K562 (cell line): ENCODE results near the gene LCA5L. TPM values are rescaled to one million over a fixed set of nuclear protein-coding genes. Genes with fewer than 3 reads are reported as not detected.

Experiments
- ADNP ChIP-seq: fragments of 200-800 bp; sonication (Bioruptor generic); IDR thresholded peaks from 2 replicates; pipeline ENCODE4 v1.6.1; 2016; ENCODE audit warnings: missing genetic modification characterization, missing compliant biosample characterization
- BHLHE40 ChIP-seq: IDR thresholded peaks from 2 replicates; pipeline ENCODE4 v1.6.1; 2011; ENCODE audit warnings: low read length, improper control_type of control experiment
- DACH1 ChIP-seq: fragments of 450-650 bp; IDR thresholded peaks from 2 replicates; pipeline ENCODE4 v1.6.1; 2018; ENCODE audit not compliant: partially characterized antibody
- DPF2 ChIP-seq: fragments of 450-650 bp; IDR thresholded peaks from 2 replicates; pipeline ENCODE4 v1.6.1; 2016
- FOXK2 ChIP-seq, 2 experiments: fragments of 450-650 bp; IDR thresholded peaks in 1 of 2; conservative IDR thresholded peaks in 1 of 2; 2 replicates each; pipeline ENCODE4 v1.6.1; 2016; ENCODE audit warnings: low read depth in 2 of 2, mild to moderate bottlenecking in 1 of 2
- FOXP1 ChIP-seq: sonication (generic); formaldehyde crosslinking; IDR thresholded peaks from 2 replicates; pipeline ENCODE4 v1.8.0; 2022; ENCODE audit warnings: mild to moderate bottlenecking, missing genetic modification reagents
- HNRNPK ChIP-seq: fragments of 200-400 bp; formaldehyde crosslinking; IDR thresholded peaks from one replicate; pipeline ENCODE4 v1.6.1; 2018; ENCODE audit warnings: mild to moderate bottlenecking, low read depth, low read length; ENCODE audit not compliant: poor library complexity, severe bottlenecking
- MED1 ChIP-seq: sonication (generic); formaldehyde crosslinking; IDR thresholded peaks from 2 replicates; pipeline ENCODE4 v1.8.1; 2023; ENCODE audit warnings: missing genetic modification reagents, borderline replicate concordance
- MYC ChIP-seq, 2 experiments: fragments of 250-450 bp in 1 of 2; sonication (Bioruptor Pico) in 1 of 2; IDR thresholded peaks; 2 replicates each; pipeline versions ENCODE4 v1.5.1 to v1.6.1; 2012 to 2021; ENCODE audit warnings: low read depth in 2 of 2, borderline replicate concordance in 1 of 2, improper control_type of control experiment in 1 of 2, low read length in 1 of 2, mild to moderate bottlenecking in 1 of 2, moderate library complexity in 1 of 2
- RUNX1 ChIP-seq: sonication (generic); IDR thresholded peaks from 2 replicates; pipeline ENCODE4 v1.6.1; 2016; ENCODE audit warnings: antibody characterized with exemption, low read depth
- SMARCB1 ChIP-seq: IDR thresholded peaks from 2 replicates; pipeline ENCODE4 v1.6.1; 2011; ENCODE audit warnings: improper control_type of control experiment, low read depth; ENCODE audit not compliant: insufficient read length
- SP2 ChIP-seq: IDR thresholded peaks from 2 replicates; pipeline ENCODE4 v1.6.1; 2011; ENCODE audit warnings: mild to moderate bottlenecking, low read depth, low read length, moderate library complexity; ENCODE audit not compliant: poor library complexity, severe bottlenecking; ENCODE audit errors: extremely low read depth
- SRSF7 ChIP-seq: fragments of 200-400 bp; formaldehyde crosslinking; optimal IDR thresholded peaks from 2 replicates; pipeline ENCODE3; 2017; ENCODE audit warnings: mild to moderate bottlenecking, low read depth, low read length
- XRCC4 ChIP-seq: IDR thresholded peaks from one replicate; pipeline ENCODE4 v1.6.1; 2011; ENCODE audit not compliant: insufficient read depth, insufficient read length; ENCODE audit errors: extremely low read depth
- ZKSCAN8 ChIP-seq: fragments of 200-800 bp; sonication (Bioruptor generic); IDR thresholded peaks from 2 replicates; pipeline ENCODE4 v1.6.1; 2016; ENCODE audit warnings: missing genetic modification characterization, missing compliant biosample characterization
- ZNF121 ChIP-seq: sonication (generic); formaldehyde crosslinking; conservative IDR thresholded peaks from 2 replicates; pipeline ENCODE4 v1.8.0; 2022; ENCODE audit warnings: missing genetic modification reagents
- ZNF644 ChIP-seq: fragments of 200-800 bp; sonication (Bioruptor generic); IDR thresholded peaks from 2 replicates; pipeline ENCODE4 v1.6.1; 2016; ENCODE audit warnings: low read depth, missing genetic modification characterization, missing compliant biosample characterization
- ZNF778 ChIP-seq: fragments of 450-650 bp; formaldehyde crosslinking; IDR thresholded peaks from 2 replicates; pipeline ENCODE4 v1.4.0; 2020; ENCODE audit warnings: mild to moderate bottlenecking, moderate library complexity
- polyA plus RNA-seq, 8 experiments: library from polyadenylated mRNA; depleted of rRNA in 4 of 8; stranded (reverse) in 5 of 8; unstranded in 3 of 8; fragments of >200 nt; fragmentation: Nextera tagmentation in 2 of 8; fragmentation: Illumina TruSeq in 1 of 8; extraction: Ambion mirVana in 2 of 8; extraction: Trizol in 1 of 8; gene quantifications; 2 replicates each; pipeline versions ENCODE4 v1.2.1 to v1.2.3, GENCODE V29; 2011 to 2014; ENCODE audit warnings: inconsistent platforms in 1 of 8, missing spikeins in 1 of 8
- total RNA-seq, 7 experiments: library from RNA; depleted of rRNA in 6 of 7; stranded (reverse); fragments of >200 nt in 6 of 7; fragmentation: Illumina TruSeq in 2 of 7; extraction: Trizol in 2 of 7; gene quantifications; 2 replicates each; pipeline versions ENCODE4 v1.2.1 to v1.2.3, GENCODE V29; 2011 to 2021; ENCODE audit warnings: low replicate concordance in 1 of 7
- TF ChIP-seq, protein P1 (sequence below): sonication (generic); formaldehyde crosslinking; IDR thresholded peaks from 2 replicates; pipeline ENCODE4 v1.8.1; 2023; ENCODE audit warnings: mild to moderate bottlenecking, missing genetic modification reagents
- TF ChIP-seq, protein P2 (sequence below): fragments of 450-650 bp; IDR thresholded peaks from 2 replicates; pipeline ENCODE4 v1.6.1; 2017; ENCODE audit warnings: antibody characterized with exemption
- TF ChIP-seq, protein P3 (sequence below): sonication (generic); formaldehyde crosslinking; IDR thresholded peaks from 2 replicates; pipeline ENCODE4 v1.8.0; 2022; ENCODE audit warnings: missing genetic modification reagents, mild to moderate bottlenecking, borderline replicate concordance

Gene LCA5L
- total and polyA plus RNA-seq, 9 of the 15 experiments (the other 6 are each of a cell fraction or from before 2014, with no cell fraction given): 1.8 to 4.9 (median 3.8) TPM

DNA sequence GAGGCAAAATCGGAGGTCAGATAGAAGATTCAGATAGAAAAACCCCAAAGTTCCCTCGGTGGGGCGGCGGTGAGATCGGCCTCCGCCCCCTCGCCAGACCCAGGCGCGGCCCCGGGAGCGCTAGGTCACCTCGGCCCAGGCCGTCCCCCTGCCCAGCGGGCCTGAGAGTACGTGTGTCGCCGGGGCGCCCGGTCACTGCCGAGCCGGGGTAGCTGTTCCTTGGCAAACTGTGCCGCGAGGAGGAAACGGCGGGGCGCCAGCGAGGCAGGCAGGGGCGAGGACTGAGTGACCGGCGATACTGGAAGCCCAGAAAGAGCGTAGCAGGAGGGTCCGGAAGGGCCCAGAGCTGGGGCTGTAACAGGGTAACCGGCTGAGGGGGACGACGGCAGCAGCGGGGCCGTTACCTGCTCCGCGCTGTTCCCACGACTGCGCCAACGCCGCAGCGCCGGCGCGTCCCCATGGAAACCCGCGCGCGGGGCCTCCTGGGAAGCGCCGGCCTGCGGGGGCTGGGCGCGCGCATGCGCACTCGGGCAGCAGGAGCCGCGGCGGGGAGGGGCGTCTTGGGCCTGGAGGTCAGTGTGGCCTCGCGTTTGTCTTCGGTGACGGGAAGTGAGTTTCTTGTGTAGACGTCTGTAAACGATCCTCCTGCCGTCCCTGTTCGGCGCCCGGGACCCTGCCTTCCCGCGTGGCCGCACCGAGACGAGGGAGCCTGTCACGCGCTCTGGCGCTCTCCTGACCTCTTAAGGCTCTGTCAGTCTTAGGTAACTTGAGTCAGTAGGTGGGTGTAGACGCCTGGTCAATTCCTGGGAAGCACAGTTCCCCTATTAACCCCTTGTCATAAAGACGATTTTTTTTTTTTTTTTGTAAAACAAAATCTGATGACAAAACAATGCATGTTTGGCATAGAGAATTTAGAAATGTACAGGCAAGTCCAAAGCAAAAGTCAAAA is at the start of gene LCA5L (continued):
- TF ChIP-seq SRSF7 (no peak), HNRNPK (peak; percentile 45), DACH1 (no peak), ZNF644 (tag) (0 out of 2 replicates have a peak, but pooled peaks have one; percentile 23), XRCC4 (no peak), BHLHE40 (peak; percentile 43; the same call in 1 of the 2 replicates), MED1 (CRISPR knock-in tag) (no peak), ZNF778 (CRISPR knock-in tag) (no peak), SP2 (no peak), RUNX1 (no peak), ZKSCAN8 (CRISPR knock-in tag) (peak; percentile 73; the same call in 1 of the 2 replicates), ADNP (tag) (no peak), SMARCB1 (no peak), FOXK2 (conservative IDR thresholded peaks at IDR 0.05 in 1 of 2, IDR thresholded peaks at IDR 0.05 in 1 of 2; ENCODE audit: low read depth in 2 of 2) (no peak), FOXP1 (CRISPR knock-in tag) (peak; percentile 86; the same call in 1 of the 2 replicates), ZNF121 (no peak; the same call in 1 of the 2 replicates), DPF2 (peak; percentile 26; the same call in 1 of the 2 replicates), MYC (IDR thresholded peaks at IDR 0.05; ENCODE audit: low read depth, low read length) (peak; percentile 94), MYC (CRISPR knock-in tag; IDR thresholded peaks at IDR 0.05; ENCODE audit: borderline replicate concordance, low read depth) (no peak; the same call in 1 of the 2 replicates)
- TF ChIP-seq, protein P1, sequence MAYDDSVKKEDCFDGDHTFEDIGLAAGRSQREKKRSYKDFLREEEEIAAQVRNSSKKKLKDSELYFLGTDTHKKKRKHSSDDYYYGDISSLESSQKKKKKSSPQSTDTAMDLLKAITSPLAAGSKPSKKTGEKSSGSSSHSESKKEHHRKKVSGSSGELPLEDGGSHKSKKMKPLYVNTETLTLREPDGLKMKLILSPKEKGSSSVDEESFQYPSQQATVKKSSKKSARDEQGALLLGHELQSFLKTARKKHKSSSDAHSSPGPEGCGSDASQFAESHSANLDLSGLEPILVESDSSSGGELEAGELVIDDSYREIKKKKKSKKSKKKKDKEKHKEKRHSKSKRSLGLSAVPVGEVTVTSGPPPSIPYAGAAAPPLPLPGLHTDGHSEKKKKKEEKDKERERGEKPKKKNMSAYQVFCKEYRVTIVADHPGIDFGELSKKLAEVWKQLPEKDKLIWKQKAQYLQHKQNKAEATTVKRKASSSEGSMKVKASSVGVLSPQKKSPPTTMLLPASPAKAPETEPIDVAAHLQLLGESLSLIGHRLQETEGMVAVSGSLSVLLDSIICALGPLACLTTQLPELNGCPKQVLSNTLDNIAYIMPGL: peak; percentile 91
- TF ChIP-seq, protein P2, sequence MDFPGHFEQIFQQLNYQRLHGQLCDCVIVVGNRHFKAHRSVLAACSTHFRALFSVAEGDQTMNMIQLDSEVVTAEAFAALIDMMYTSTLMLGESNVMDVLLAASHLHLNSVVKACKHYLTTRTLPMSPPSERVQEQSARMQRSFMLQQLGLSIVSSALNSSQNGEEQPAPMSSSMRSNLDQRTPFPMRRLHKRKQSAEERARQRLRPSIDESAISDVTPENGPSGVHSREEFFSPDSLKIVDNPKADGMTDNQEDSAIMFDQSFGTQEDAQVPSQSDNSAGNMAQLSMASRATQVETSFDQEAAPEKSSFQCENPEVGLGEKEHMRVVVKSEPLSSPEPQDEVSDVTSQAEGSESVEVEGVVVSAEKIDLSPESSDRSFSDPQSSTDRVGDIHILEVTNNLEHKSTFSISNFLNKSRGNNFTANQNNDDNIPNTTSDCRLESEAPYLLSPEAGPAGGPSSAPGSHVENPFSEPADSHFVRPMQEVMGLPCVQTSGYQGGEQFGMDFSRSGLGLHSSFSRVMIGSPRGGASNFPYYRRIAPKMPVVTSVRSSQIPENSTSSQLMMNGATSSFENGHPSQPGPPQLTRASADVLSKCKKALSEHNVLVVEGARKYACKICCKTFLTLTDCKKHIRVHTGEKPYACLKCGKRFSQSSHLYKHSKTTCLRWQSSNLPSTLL: no peak
- TF ChIP-seq, protein P3, sequence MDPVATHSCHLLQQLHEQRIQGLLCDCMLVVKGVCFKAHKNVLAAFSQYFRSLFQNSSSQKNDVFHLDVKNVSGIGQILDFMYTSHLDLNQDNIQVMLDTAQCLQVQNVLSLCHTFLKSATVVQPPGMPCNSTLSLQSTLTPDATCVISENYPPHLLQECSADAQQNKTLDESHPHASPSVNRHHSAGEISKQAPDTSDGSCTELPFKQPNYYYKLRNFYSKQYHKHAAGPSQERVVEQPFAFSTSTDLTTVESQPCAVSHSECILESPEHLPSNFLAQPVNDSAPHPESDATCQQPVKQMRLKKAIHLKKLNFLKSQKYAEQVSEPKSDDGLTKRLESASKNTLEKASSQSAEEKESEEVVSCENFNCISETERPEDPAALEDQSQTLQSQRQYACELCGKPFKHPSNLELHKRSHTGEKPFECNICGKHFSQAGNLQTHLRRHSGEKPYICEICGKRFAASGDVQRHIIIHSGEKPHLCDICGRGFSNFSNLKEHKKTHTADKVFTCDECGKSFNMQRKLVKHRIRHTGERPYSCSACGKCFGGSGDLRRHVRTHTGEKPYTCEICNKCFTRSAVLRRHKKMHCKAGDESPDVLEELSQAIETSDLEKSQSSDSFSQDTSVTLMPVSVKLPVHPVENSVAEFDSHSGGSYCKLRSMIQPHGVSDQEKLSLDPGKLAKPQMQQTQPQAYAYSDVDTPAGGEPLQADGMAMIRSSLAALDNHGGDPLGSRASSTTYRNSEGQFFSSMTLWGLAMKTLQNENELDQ (CRISPR knock-in tag): 0 out of 2 replicates have a peak, but pooled peaks have one; percentile 76
